Neural cell (in vitro differentiated cells): ENCODE data around the gene SNX14. TPM values are rescaled to one million over a fixed set of nuclear protein-coding genes. Genes with fewer than 3 reads are reported as not detected.

ENCODE experiments used
- H2AFZ ChIP-seq: fragments of 200-600, 300-800 bp; sonication (generic), shearing (Covaris generic); 2 replicates; pipeline ENCODE4 v1.6.0; 2014; ENCODE audit warnings: low read depth, mild to moderate bottlenecking, antibody characterized with exemption, low read length, moderate library complexity
- H3F3A ChIP-seq: fragments of 200-600 bp; shearing (Covaris generic); 2 replicates; pipeline ENCODE4 v1.6.1; 2016; ENCODE audit warnings: mild to moderate bottlenecking, moderate library complexity, mixed read lengths, antibody characterized with exemption, low read length; ENCODE audit not compliant: insufficient read depth, poor library complexity, severe bottlenecking
- H3K27ac ChIP-seq: fragments of 200-600, 300-800 bp; sonication (generic), shearing (Covaris generic); 2 replicates; pipeline ENCODE4 v1.5.1; 2014; ENCODE audit warnings: mild to moderate bottlenecking, low read length, moderate library complexity
- H3K27me3 ChIP-seq: fragments of 300-800, 200-600 bp; sonication (generic), shearing (Covaris generic); 2 replicates; pipeline ENCODE4 v1.6.0; 2014; ENCODE audit warnings: mild to moderate bottlenecking, low read depth, low read length, moderate library complexity; ENCODE audit not compliant: insufficient read depth
- H3K36me3 ChIP-seq: fragments of 300-800, 200-600 bp; sonication (generic), shearing (Covaris generic); 2 replicates; pipeline ENCODE4 v1.5.1; 2014; ENCODE audit warnings: mild to moderate bottlenecking, antibody characterized with exemption, low read length, moderate library complexity; ENCODE audit not compliant: insufficient read depth
- H3K4me2 ChIP-seq: fragments of 300-800, 200-600 bp; sonication (generic), shearing (Covaris generic); 2 replicates; pipeline ENCODE4 v1.6.0; 2014; ENCODE audit warnings: mild to moderate bottlenecking, low read length
- H3K4me3 ChIP-seq: fragments of 300-800, 200-600 bp; sonication (generic), shearing (Covaris generic); 2 replicates; pipeline ENCODE4 v1.5.1; 2014; ENCODE audit warnings: mild to moderate bottlenecking, low read length, moderate library complexity
- H3K79me2 ChIP-seq: fragments of 200-600 bp; shearing (Covaris generic); replicated peaks from 2 replicates; pipeline ENCODE4 v1.6.0; 2014; ENCODE audit warnings: mild to moderate bottlenecking, low read length, moderate library complexity; ENCODE audit not compliant: insufficient read depth
- H3K9ac ChIP-seq: fragments of 300-800, 200-600 bp; sonication (generic), shearing (Covaris generic); 2 replicates; pipeline ENCODE4 v1.6.1; 2016; ENCODE audit warnings: mild to moderate bottlenecking, low read length, mixed read lengths
- H3K9me2 ChIP-seq: fragments of 200-600 bp; shearing (Covaris generic); 2 replicates; pipeline ENCODE4 v1.6.1; 2016; ENCODE audit warnings: mild to moderate bottlenecking, low read length, mixed read lengths; ENCODE audit not compliant: insufficient read depth
- H3K9me3 ChIP-seq: fragments of 200-600, 300-800 bp; sonication (generic), shearing (Covaris generic); 2 replicates; pipeline ENCODE4 v1.6.1; 2016; ENCODE audit warnings: mild to moderate bottlenecking, mixed run types, low read length, moderate library complexity, mixed read lengths
- H4K20me1 ChIP-seq: fragments of 200-600 bp; shearing (Covaris generic); 2 replicates; pipeline ENCODE4 v1.6.1; 2016; ENCODE audit warnings: mild to moderate bottlenecking, mixed run types; ENCODE audit not compliant: insufficient read depth
- CTCF ChIP-seq: fragments of 450-650 bp; IDR thresholded peaks from 2 replicates; pipeline ENCODE4 v1.5.1; 2014; ENCODE audit warnings: antibody characterized with exemption, mild to moderate bottlenecking, moderate library complexity; ENCODE audit not compliant: poor library complexity, severe bottlenecking
- EP300 ChIP-seq: fragments of 450-650 bp; conservative IDR thresholded peaks from 2 replicates; pipeline ENCODE4 v1.6.1; 2014; ENCODE audit warnings: antibody characterized with exemption, mild to moderate bottlenecking, moderate library complexity; ENCODE audit not compliant: poor library complexity, severe bottlenecking
- EZH2 ChIP-seq: fragments of 200-600, 300-800 bp; shearing (Covaris generic), sonication (generic); IDR thresholded peaks from 2 replicates; pipeline ENCODE4 v1.6.1; 2014; ENCODE audit warnings: antibody characterized with exemption, low read length, borderline replicate concordance, mild to moderate bottlenecking; ENCODE audit not compliant: insufficient read depth, poor library complexity, severe bottlenecking
- MXI1 ChIP-seq: fragments of 450-650 bp; conservative IDR thresholded peaks from 2 replicates; pipeline ENCODE4 v1.6.1; 2014; ENCODE audit warnings: antibody characterized with exemption, mild to moderate bottlenecking; ENCODE audit not compliant: poor library complexity, severe bottlenecking
- POLR2AphosphoS5 ChIP-seq: IDR thresholded peaks from 2 replicates; pipeline ENCODE4 v1.6.1; 2012
- RAD21 ChIP-seq: fragments of 450-650 bp; conservative IDR thresholded peaks from 2 replicates; pipeline ENCODE4 v1.6.1; 2014; ENCODE audit warnings: antibody characterized with exemption, mild to moderate bottlenecking, moderate library complexity
- REST ChIP-seq: IDR thresholded peaks from 2 replicates; pipeline ENCODE4 v1.6.1; 2012; ENCODE audit warnings: borderline replicate concordance
- SMC3 ChIP-seq: fragments of 450-650 bp; conservative IDR thresholded peaks from 2 replicates; pipeline ENCODE4 v1.6.1; 2014; ENCODE audit warnings: antibody characterized with exemption, mild to moderate bottlenecking, moderate library complexity; ENCODE audit not compliant: poor library complexity
- TAF1 ChIP-seq: IDR thresholded peaks from 2 replicates; pipeline ENCODE4 v1.6.1; 2012; ENCODE audit warnings: low read depth
- polyA plus RNA-seq: library from polyadenylated mRNA; depleted of rRNA; stranded (reverse); fragments of >200 nt; gene quantifications from 2 replicates; pipeline ENCODE4 v1.2.3, GENCODE V29; 2014

SNX14 gene
- polyA plus RNA-seq, 1 donor from 2014 or later: 112 TPM

DNA sequence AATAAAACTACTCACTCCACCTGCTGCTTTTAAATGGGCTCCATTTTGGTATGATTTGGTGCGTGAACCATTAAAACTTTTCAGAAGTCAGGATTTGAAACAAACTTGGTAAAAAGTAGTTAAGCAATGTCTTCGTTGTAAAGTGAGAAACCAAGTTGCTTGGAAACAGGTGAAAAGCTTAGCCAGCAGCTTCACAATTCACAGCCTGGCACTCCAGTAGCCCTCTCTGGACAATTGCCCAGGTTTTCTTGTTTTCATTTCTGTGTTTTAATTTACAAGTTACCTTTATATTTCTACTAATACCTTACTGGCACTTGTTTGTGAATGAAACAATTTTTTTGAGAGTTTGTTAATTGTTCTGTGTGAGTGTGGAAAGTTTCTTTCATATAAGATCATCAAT lies 131.0 kb downstream of the SNX14 start:
- H2AFZ ChIP-seq: no peak overlapping the region
- no peaks in the 10 kb centered on the region for H3K9me2 ChIP-seq
- H3K36me3 ChIP-seq: no peaks in the 10 kb centered on the region
- no peaks in the 10 kb centered on the region for H3F3A ChIP-seq
- H3K9ac ChIP-seq: no peak overlapping the region
- H3K4me3 ChIP-seq: no peak overlapping the region
- H3K4me2 ChIP-seq: no peak overlapping the region
- TF ChIP-seq MXI1 (no peak), CTCF (no peak), EZH2 (no peak), SMC3 (no peak), TAF1 (no peak), RAD21 (no peak), EP300 (no peak), POLR2AphosphoS5 (no peak), REST (no peak)
- no peaks in the 10 kb centered on the region for H3K79me2 ChIP-seq
- H3K27ac ChIP-seq: no peak overlapping the region
- no peaks in the 10 kb centered on the region for H3K27me3 ChIP-seq
- H4K20me1 ChIP-seq: no peaks in the 10 kb centered on the region
- no peaks in the 10 kb centered on the region for H3K9me3 ChIP-seq

- no peaks in the 10 kb centered on the region for H3K79me2 ChIP-seq
- no peak overlapping the region for H3K27ac ChIP-seq
- no peaks in the 10 kb centered on the region for H3K36me3 ChIP-seq
- no peaks in the 10 kb centered on the region for H3F3A ChIP-seq
- no peak for TF ChIP-seq SMC3
- TF ChIP-seq EP300: no peak
- no peak for TF ChIP-seq CTCF
- no peak for TF ChIP-seq REST
- no peak for TF ChIP-seq POLR2AphosphoS5
- no peak for TF ChIP-seq TAF1
- H3K4me3 ChIP-seq: no peak overlapping the region
- no peaks in the 10 kb centered on the region for H3K9me3 ChIP-seq
- H3K9me2 ChIP-seq: no peaks in the 10 kb centered on the region
- H3K4me2 ChIP-seq: no peak overlapping the region
- H2AFZ ChIP-seq: no peak overlapping the region
- no peak overlapping the region for H3K9ac ChIP-seq
- no peaks in the 10 kb centered on the region for H3K27me3 ChIP-seq
- no peaks in the 10 kb centered on the region for H4K20me1 ChIP-seq
Observed at GRCh38 chr6:85461798-85462170, 131.9 kb downstream of the SNX14 start.
